ENCODE measurements around the gene CHAT. TPM values are rescaled to one million over a fixed set of nuclear protein-coding genes. Genes with fewer than 3 reads are reported as not detected.

The CHAT gene
- total RNA-seq, 1 donor, result not detected

DNA sequence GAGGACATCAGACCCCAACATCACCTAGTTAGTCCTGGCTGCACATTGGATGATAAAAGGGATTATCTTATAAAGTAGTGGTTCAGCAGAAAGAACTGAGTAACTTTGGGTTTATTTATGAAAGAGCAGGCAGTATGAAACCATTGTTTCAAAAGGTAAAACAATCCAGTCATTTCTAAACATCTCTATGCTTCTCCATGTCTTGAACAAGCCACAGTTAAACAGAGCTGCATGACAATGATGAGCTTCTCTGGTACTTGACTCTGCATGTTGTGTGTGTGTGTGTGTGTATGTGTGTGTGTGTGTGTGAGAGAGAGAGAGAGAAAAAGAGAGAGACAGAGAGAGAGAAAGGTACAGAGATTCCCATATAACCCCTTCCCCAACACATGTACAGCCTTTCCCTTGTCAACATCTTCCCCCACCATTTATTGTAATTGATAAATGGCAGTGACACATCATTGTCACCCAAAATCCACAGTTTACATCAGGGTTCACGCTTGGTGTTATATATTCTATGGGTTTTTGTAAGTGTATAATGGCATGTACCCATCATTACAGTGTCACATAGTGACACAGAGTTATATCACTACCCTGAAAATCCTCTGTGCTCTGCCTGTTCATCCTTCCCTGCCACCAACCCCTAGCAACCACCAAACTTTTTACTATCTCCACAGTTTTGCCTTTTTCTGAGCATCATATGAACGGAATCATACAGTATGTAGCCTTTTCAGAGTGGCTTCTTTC lies 36.5 kb upstream of the CHAT start:
- H3K4me2 ChIP-seq (ENCODE audit: insufficient read depth, low read length), result no peak overlapping the region
- no peaks in the 10 kb centered on the region for H3K4me1 ChIP-seq (ENCODE audit: insufficient read depth, low read length)
- H3K9me3 ChIP-seq (ENCODE audit: low read depth, low read length), result no peaks in the 10 kb centered on the region
- no peaks in the 10 kb centered on the region for H3K27me3 ChIP-seq (ENCODE audit: insufficient read depth, low read length)
- H3K27ac ChIP-seq (ENCODE audit: low read depth, low read length), result no peak overlapping the region
- H3K79me2 ChIP-seq (ENCODE audit: insufficient read depth, low read length), result no peaks in the 10 kb centered on the region
- no peak overlapping the region for H2AFZ ChIP-seq (ENCODE audit: low read length)
- DNase-seq (ENCODE audit: insufficient read length, low spot score, missing footprints), result no peak
- H3K4me3 ChIP-seq (ENCODE audit: insufficient read depth, low read length), result no peak overlapping the region
- H4K20me1 ChIP-seq (ENCODE audit: insufficient read depth, low read length), result no peaks in the 10 kb centered on the region
- H3K36me3 ChIP-seq (ENCODE audit: insufficient read depth, low read length), result no peaks in the 10 kb centered on the region
- TF ChIP-seq, protein P1, sequence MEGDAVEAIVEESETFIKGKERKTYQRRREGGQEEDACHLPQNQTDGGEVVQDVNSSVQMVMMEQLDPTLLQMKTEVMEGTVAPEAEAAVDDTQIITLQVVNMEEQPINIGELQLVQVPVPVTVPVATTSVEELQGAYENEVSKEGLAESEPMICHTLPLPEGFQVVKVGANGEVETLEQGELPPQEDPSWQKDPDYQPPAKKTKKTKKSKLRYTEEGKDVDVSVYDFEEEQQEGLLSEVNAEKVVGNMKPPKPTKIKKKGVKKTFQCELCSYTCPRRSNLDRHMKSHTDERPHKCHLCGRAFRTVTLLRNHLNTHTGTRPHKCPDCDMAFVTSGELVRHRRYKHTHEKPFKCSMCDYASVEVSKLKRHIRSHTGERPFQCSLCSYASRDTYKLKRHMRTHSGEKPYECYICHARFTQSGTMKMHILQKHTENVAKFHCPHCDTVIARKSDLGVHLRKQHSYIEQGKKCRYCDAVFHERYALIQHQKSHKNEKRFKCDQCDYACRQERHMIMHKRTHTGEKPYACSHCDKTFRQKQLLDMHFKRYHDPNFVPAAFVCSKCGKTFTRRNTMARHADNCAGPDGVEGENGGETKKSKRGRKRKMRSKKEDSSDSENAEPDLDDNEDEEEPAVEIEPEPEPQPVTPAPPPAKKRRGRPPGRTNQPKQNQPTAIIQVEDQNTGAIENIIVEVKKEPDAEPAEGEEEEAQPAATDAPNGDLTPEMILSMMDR (IDR thresholded peaks at IDR 0.05; ENCODE audit: extremely low read depth, low read depth, low read length), result no peak

DNA sequence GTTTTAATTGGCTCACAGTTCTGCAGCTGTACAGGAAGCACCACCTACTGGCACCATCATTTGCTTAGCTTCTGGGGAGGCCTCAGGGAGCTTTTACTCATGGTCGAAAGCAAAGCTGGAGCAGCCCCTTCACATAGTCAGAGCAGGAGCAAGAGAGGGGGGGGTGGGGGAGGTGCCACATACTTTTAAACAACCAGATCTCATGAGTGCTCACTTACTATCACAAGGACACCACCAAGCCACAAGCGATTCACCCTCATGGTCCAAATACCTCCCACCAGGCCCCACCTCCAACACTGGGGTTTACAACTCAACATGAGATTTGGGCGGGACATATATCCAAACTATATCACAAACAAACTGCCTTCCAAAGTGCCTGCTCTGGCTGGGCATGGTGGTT lies 35.4 kb upstream of the CHAT start:
- no peaks in the 10 kb centered on the region for H3K9me3 ChIP-seq (ENCODE audit: low read depth, low read length)
- no peaks in the 10 kb centered on the region for H3K79me2 ChIP-seq (ENCODE audit: insufficient read depth, low read length)
- no peaks in the 10 kb centered on the region for H4K20me1 ChIP-seq (ENCODE audit: insufficient read depth, low read length)
- no peaks in the 10 kb centered on the region for H3K27me3 ChIP-seq (ENCODE audit: insufficient read depth, low read length)
- no peak overlapping the region for H3K4me2 ChIP-seq (ENCODE audit: insufficient read depth, low read length)
- no peak overlapping the region for H3K4me3 ChIP-seq (ENCODE audit: insufficient read depth, low read length)
- H3K4me1 ChIP-seq (ENCODE audit: insufficient read depth, low read length), result no peaks in the 10 kb centered on the region
- no peaks in the 10 kb centered on the region for H3K36me3 ChIP-seq (ENCODE audit: insufficient read depth, low read length)
- no peak for DNase-seq (ENCODE audit: insufficient read length, low spot score, missing footprints)
- TF ChIP-seq, protein P1 (IDR thresholded peaks at IDR 0.05; ENCODE audit: extremely low read depth, low read depth, low read length), result no peak
- no peak overlapping the region for H3K27ac ChIP-seq (ENCODE audit: low read depth, low read length)
- H2AFZ ChIP-seq (ENCODE audit: low read length), result no peak overlapping the region

DNA sequence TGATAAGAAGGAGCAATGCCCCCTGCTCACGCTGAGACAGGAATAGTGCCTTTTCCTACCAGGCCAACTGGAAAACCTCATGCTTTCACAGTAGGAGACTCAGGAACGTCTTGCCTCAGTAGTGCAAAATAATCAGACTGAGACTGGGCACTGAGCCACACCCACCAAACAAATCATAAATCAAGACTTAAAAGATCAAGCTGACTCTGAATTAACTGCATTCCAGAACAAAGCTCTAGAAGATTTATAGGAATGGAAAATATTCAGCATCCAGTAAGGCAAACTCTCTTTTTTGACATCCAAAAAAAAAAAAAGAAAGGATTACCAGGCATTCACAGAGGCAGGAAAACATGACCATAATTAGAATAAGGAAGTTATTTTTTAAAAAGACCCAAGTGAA lies 34.2 kb upstream of the CHAT start:
- Histone ChIP-seq H3K36me3 (ENCODE audit: insufficient read depth, low read length) (no peaks in the 10 kb centered on the region), H3K27ac (ENCODE audit: low read depth, low read length) (no peak overlapping the region), H3K79me2 (ENCODE audit: insufficient read depth, low read length) (no peaks in the 10 kb centered on the region), H3K4me1 (ENCODE audit: insufficient read depth, low read length) (peaks cover under 1% of the 10 kb centered on the region), H3K9me3 (ENCODE audit: low read depth, low read length) (no peaks in the 10 kb centered on the region), H2AFZ (ENCODE audit: low read length) (no peak overlapping the region), H3K4me2 (ENCODE audit: insufficient read depth, low read length) (no peak overlapping the region), H3K4me3 (ENCODE audit: insufficient read depth, low read length) (no peak overlapping the region), H3K27me3 (ENCODE audit: insufficient read depth, low read length) (no peaks in the 10 kb centered on the region), H4K20me1 (ENCODE audit: insufficient read depth, low read length) (no peaks in the 10 kb centered on the region)
- no peak for DNase-seq (ENCODE audit: insufficient read length, low spot score, missing footprints)
- TF ChIP-seq, protein P1 (IDR thresholded peaks at IDR 0.05; ENCODE audit: extremely low read depth, low read depth, low read length), result no peak

DNA sequence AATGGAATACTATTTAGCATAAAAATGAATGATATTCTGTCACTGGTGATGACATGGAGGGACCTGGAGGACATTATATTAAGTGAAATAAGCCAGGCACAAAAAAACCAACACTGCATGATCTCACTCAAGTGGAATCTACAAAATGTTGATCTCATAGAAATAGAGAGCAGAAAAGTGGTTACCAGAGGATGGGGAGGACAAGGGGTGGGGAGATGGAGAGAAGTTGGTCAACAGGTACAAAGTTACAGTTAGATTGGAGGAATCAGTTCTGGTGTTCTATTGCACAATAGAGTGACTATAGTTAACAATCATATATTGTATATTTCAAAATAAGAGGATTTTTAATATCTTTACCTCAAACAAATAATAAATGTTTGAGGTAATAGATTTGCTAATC lies 28.4 kb upstream of the CHAT start:
- Histone ChIP-seq H4K20me1 (ENCODE audit: insufficient read depth, low read length) (no peaks in the 10 kb centered on the region), H3K27me3 (ENCODE audit: insufficient read depth, low read length) (no peaks in the 10 kb centered on the region), H3K36me3 (ENCODE audit: insufficient read depth, low read length) (no peaks in the 10 kb centered on the region), H3K4me2 (ENCODE audit: insufficient read depth, low read length) (peak overlapping the region; percentile 16), H3K79me2 (ENCODE audit: insufficient read depth, low read length) (no peaks in the 10 kb centered on the region), H3K4me3 (ENCODE audit: insufficient read depth, low read length) (no peak overlapping the region), H3K27ac (ENCODE audit: low read depth, low read length) (no peak overlapping the region), H3K9me3 (ENCODE audit: low read depth, low read length) (no peaks in the 10 kb centered on the region), H2AFZ (ENCODE audit: low read length) (no peak overlapping the region), H3K4me1 (ENCODE audit: insufficient read depth, low read length) (peaks cover 9% of the 10 kb centered on the region)
- TF ChIP-seq, protein P1 (IDR thresholded peaks at IDR 0.05; ENCODE audit: extremely low read depth, low read depth, low read length), result no peak
- DNase-seq (ENCODE audit: insufficient read length, low spot score, missing footprints), result no peak
